NCI-H526 (cell line): Measurements from ENCODE around the gene HEPHL1.

Experiments used
- DNase-seq, 2 experiments: peaks; one replicate each; lab custom pipeline; 2025; lab: John Stamatoyannopoulos, UW

The HEPHL1 gene

DNA sequence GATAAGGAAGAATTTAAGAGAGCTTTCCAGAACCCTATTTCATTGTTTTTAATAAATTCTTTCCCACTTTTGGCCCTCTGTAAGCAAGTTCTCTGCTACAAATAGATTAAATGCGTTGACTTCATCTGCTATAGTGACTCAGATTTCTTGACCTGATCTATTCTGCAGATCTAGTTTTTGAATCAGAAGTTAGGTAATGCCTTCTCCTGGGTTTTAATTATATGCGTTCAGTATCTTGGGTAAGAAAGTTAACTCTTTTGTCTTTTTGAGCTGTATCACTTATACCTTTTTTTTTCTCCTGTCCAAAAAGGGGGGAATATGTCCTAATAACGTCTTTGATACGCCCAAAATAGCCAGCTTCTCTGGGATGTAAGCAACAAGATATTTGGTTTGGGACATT, 2.4 kb upstream of the HEPHL1 start:
- no peak for DNase-seq

GRCh38 chr11:94023856-94024255, 2.7 kb downstream of the HEPHL1 start:
- no peak for DNase-seq

DNA sequence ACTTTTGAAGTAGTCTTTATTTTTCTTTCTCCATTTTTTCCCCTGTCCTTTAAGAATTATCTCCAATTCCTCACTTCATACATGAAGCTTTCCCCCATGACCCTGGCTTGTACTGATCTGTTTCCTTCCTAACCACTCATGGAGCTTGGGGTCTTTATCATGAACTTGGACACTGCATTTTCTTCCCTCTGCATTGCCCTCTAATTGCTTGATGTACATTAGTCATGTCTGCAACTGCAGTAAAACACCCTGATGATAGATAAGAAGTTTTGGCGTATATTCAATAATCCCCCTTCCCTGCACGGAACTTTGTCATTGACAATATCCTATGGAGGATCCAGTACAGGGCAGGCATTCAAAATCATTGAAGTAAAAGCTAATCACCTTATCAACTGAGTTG, 3.4 kb downstream of the HEPHL1 start:
- no peak for DNase-seq

- no peak for DNase-seq
These were observed 4.7 kb downstream of the HEPHL1 start for GRCh38 chr11:94025690-94026394.

DNA sequence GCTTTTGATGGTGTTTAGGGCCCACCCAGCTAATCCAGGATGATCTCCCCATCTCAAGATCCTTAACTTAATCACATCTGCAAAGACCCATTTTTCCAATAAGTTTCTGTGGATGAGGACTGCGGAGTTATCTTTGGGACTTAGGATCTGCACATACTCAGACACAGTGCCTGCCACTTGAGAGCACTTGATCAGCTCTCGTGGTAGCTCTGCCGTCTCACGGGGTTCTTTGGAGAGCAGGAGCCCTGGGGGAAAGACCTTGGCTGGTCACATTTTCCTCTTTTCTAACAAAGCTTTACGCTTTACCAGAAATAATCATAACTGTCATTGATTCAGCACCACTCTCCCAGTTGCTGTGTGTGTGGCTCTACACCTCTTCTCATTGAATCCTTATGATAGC, 6.1 kb downstream of the HEPHL1 start:
- DNase-seq: no peak

GRCh38 chr11:94028436-94028835, 7.3 kb downstream of the HEPHL1 start:
- DNase-seq: no peak

DNA sequence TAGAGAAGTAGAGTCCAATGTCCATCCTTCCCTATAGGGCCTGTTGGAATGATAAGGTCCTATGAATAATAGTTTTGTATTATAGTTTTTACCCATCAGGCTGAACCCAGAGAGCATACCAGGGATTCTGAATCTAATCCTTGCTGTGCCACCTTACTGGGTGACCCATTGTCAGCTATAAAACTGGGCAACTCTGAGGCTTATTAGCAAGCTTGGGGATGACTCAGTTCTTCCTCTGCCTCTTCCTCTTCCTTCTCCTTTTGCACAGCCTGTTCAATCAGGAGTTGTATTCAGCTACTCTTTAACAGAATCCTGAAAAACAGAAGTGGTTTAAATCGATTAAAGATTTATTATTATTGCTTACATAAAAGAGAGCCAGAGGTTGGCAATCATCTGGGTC, 8.9 kb downstream of the HEPHL1 start:
- DNase-seq: no peak

DNA sequence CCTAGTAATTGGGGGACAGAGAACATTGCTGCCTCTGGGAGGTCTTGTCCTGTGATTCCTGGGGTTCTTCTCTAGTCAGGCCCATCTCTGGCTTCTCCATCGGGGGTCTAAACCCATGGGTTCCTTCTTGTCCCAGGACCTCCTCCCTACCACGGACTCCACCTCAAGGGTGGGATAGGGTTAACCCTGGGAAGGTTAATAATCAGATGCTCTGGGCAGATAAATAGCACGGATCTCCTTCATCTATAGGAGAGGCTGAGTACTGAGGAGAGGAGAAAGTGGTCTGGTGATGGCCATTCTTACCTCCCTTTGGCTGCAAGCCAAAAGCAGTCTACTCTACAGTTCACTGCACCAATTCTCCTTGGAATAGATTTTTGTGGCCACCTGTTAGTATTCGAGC, 10.5 kb downstream of the HEPHL1 start:
- DNase-seq: no peak

DNA sequence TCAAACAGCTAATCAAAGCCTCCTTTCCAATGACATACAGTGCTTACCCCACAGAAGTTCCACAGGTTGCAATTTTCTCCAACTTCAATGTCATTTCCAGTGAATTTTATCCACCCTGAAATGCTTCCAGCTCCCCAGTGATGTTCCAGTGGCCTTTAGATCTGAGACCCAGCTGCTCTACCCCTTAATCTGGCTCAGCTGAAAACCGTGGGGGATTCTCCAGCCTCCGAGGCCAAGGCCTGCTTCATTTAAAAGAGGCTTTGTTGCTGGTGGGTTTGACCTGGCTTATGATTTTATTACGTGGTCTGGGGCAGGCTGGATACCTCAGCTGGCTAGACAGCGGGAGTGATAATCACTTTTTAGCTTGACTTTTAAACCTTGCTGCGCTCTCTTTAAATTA, 10.9 kb downstream of the HEPHL1 start:
- no peak for DNase-seq

DNA sequence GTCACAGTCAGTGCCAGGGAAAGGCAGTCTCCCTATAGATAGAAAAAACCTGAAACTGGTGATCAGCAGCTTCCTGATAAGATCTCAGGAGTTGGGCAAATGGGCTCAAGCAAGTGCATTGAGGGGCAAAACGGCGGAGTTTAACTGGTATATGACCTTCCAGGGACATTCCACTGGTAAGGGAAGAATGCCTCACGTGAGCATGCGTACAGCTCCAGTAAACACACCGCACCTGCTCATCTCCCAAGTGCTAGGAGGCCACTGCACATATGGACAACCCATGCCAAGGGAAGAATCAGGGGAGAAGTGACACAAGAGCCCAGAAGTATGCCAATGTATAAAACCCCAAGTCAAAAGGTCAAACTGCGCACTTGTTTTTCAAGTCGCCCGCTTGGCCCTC, 11.6 kb downstream of the HEPHL1 start:
- DNase-seq: no peak

- no peak for DNase-seq
These were observed 13.1 kb downstream of the HEPHL1 start for GRCh38 chr11:94034207-94034606.

DNA sequence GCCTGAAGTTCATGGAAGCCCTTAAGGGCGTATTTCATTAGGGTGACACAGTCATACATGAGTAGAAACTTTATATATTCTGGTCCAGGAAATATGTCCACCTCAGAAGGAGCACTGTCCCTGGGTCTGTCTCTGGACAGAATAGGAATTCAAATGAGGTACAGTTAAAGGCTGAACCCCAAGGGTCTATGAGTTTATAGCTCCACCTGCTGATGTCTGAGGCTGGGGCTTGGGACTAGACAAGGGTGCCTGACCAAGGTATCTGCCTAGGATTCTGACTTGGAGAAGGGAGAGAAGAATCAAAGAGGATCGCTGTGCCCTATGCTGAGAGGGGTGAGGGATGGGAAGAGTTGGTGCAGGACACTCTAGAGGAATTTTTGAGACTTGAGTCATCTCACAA, 14.9 kb downstream of the HEPHL1 start:
- no peak for DNase-seq

DNA sequence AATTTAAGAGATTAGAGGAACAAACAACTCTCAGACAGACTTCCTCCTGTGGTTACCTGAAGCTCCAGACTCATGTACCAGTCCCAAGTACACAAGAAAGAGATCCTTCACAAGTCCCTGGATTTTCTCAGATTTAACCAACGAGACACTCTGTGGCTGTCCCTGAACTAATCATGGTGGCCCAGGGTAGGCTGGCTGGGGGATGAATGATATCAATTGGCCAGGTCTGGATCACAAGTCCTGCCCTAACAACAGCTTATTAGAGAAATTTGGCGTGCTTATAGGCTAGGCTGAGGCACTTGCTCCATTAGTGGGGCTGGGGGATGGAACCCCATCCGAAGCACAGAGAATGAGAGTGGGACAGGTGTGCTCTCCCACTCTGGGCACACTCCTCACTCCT, 22.1 kb downstream of the HEPHL1 start:
- DNase-seq: no peak

GRCh38 chr11:94046796-94047195, 25.6 kb downstream of the HEPHL1 start:
- DNase-seq: no peak

DNA sequence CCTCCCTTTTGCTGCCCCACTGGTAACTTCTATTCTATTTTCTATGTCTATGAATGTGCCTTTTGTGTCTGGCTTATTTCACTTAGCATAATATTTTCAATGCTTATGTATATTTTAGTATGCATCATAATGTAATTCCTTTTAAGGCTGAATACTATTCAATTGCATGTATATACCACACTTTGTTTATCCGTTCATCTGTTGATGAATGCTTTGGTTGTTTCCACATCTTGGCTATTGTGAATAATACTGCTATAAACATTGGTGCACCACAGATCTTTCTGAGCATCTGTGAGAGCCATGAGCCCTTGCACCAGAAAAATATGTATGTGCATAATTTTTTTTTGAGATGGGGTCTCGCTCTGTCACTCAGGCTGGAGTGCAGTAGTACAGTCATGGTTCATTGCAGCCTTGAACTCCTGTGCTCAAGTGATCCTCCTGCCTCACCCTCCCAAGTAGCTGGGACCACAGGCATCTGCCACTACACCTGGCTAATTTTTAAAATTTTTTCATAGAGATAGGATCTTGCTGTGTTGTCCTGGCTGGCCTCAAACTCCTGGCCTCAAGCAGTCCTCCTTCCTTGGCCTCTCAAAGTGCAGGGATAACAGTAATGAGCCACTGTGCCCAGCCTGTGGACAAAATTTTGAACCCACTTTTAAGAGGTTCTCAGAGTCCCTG, 27.0 kb downstream of the HEPHL1 start:
- no peak for DNase-seq

DNA sequence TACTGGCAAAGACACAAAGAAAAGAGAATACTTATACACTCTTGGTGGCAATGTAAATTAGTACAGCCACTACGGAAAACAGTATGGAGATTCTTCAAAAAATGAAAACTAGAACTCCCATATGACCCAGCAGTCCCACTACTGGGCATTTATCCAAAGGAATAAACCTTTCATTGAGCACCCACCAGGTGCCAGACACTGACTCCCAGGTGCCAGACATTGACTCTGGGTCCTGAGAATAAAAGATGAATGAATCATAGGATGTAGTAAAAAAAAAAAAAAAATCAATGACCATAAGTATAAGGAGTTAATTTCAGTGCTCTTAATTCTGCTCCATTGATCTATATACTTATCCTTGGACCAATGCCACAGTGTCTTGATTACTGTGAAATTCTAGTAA, 28.2 kb downstream of the HEPHL1 start:
- no peak for DNase-seq

DNA sequence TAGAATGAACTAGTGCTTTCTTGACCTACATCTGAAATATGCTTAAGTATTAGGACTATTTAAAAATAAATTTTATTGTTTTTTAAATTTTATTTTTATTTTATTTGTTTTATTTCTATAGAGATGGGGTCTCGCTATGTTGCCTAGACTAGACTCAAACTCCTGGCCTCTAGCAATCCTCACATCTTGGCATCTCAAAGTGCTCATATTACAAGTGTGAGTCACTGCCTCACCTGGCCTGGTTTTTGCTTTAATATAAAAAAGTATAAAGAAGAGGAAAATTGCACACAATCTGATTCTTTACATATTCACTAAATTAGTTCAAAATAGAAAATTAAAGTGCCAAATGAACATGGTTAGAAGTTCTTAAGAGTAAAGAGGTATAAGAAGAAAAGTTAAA, 37.5 kb downstream of the HEPHL1 start:
- no peak for DNase-seq

- no peak for DNase-seq
These were observed 37.9 kb downstream of the HEPHL1 start for GRCh38 chr11:94059065-94059464.

GRCh38 chr11:94060401-94060800, 39.2 kb downstream of the HEPHL1 start:
- no peak for DNase-seq

DNA sequence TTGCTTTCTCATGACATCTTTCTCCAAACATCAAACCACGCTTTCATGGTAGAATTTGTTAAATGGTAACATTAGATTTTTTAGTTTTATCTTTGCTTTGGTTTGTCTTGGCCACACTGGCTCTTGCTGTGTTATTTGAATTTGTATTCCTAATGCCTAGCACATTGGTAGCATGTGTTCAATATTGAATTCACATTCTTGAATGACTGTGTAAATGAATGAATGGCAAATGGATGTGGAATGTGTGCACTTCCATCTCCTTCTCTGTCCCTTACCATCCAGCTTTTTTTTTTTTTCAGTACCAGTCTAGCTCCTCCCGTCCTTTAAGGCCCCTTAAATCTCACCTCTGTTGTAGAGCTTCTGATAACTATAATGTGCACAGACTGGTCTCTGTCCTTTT, 41.2 kb downstream of the HEPHL1 start:
- DNase-seq: no peak

DNA sequence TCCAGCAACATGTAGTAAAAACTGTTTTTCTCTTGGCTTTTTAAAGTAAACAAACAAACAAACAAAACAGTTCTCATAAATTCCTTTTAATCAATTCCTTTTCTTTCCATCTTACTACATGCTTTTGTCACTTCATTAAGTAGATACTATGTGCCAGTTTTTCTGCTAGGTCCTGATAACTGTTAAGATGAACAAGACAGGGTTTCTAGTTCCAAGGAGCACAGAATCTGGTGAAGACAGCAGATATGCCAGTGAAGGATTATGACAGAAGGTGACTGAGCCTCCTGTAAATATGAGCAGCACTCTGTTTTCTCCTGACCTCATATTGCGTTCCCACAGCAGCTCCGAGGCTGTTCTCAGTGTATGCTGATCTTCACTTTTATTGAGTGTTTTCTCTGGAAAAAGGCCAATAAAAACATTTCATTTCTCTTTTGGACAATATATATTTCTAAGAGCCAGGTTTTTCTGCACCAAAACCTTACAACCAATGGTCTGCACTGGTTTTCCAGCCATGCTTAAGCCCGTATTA, 45.8 kb downstream of the HEPHL1 start:
- no peak for DNase-seq

DNA sequence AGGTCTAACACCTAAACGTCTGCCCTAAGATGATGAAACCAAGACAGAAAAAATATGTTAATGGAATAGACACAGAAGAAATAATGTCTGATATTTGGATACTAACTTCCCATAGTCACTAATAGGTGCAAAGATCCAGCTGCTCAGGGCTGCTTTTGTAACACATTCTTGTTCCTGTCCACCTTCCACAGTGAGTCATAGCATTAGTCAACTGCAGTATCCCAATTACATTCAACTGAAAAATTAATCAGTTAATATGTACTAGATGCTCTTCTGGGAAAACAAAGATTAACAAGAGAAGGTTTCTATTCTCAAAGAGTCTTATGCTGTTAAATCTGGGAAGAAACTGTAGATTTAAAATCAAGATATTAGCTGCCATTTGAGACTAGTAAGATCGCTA, 47.6 kb downstream of the HEPHL1 start:
- DNase-seq: no peak

DNA sequence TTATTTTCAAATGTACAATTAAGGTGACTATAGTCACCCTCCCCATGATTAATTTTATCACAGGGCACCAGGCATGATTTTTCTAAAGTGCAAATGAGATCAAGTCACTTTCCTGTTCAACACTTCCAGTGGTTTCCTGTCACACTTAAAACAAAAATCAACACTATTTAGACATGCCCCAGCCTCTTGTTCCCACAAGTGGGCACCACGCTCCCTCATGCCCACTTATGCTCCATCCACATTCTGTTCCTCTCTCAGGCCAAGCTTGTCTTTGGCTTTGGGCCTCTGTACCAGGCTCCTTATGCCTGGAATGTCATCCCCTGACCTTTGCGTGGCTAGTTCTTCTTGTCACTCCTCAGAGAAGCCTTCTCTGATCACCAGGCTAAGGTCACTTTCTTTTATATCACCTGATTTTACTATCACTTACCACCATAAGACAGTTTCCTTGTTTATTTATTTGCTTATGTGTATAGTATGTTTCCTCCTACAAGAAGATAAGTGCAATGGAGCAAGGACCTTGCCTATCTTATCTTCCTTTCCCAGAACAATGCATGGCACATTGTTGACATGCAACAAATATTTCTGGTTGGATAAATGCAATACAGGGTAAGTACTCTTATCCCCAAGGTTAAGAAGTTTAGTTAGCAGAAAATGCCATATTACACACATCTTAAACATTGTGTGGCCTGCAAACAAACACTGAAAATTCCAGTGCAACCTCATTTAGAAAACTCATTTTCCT, 56.6 kb downstream of the HEPHL1 start:
- DNase-seq: no peak
